Ascending aorta (tissue), 2 donors: ENCODE results near the gene EHD4. TPM values are rescaled to one million over a fixed set of nuclear protein-coding genes. Genes with fewer than 3 reads are reported as not detected.

ENCODE experiments used
- DNase-seq, 2 donors: peaks; one replicate each; pipeline ENCODE4 v3.0.0-alpha.2; 2019; ENCODE audit warnings: low spot score in 2 of 2
- H3K27ac ChIP-seq, 2 donors: fragments of 200-600 bp; sonication (generic); one replicate each; pipeline ENCODE4 v1.5.1; 2016 to 2017; ENCODE audit warnings: mild to moderate bottlenecking in 1 of 2
- H3K27me3 ChIP-seq: fragments of 200-600 bp; sonication (generic); one replicate; pipeline ENCODE4 v1.5.1; 2017
- H3K36me3 ChIP-seq, 2 donors: fragments of 200-600 bp; sonication (generic); one replicate each; pipeline ENCODE4 v1.5.1; 2016
- H3K4me1 ChIP-seq, 2 donors: fragments of 200-600 bp; sonication (generic); one replicate each; pipeline ENCODE4 v1.5.1; 2016 to 2017; ENCODE audit warnings: mild to moderate bottlenecking in 1 of 2
- H3K4me3 ChIP-seq, 2 donors: fragments of 200-600 bp; sonication (generic); one replicate each; pipeline ENCODE4 v1.5.1; 2016 to 2017; ENCODE audit warnings: mild to moderate bottlenecking in 1 of 2
- H3K9me3 ChIP-seq, 2 donors: fragments of 200-600 bp; sonication (generic); one replicate each; pipeline ENCODE4 v1.5.1; 2016
- CTCF ChIP-seq, 3 experiments: fragments of 200-600 bp in 2 of 3; fragments of 450-650 bp in 1 of 3; sonication (generic) in 2 of 3; IDR thresholded peaks; one replicate each; pipeline ENCODE4 v1.5.1; 2016 to 2019; ENCODE audit warnings: antibody characterized with exemption in 3 of 3, mild to moderate bottlenecking in 1 of 3, moderate library complexity in 1 of 3
- intact Hi-C: fragments of 100-400 bp; cut with DNase I; formaldehyde crosslinking; loops from one replicate; pipeline ENCODE4 v1.15.1; 2023
- total RNA-seq: library from RNA; depleted of rRNA; stranded (reverse); fragments of >200 nt; gene quantifications from one replicate; pipeline ENCODE4 v1.1.0, GENCODE V29; 2016

Gene EHD4
- total RNA-seq, 1 donor from 2014 or later: 70.4 TPM

- intact Hi-C loops: no loop called here
- H3K9me3 ChIP-seq: no peaks in the 10 kb centered on the region
- H3K4me3 ChIP-seq: no peak overlapping the region
- no peak for TF ChIP-seq CTCF (IDR thresholded peaks at IDR 0.05)
- H3K27ac ChIP-seq: no peak overlapping the region
- no peaks in the 10 kb centered on the region for H3K36me3 ChIP-seq
- H3K27me3 ChIP-seq: no peaks in the 10 kb centered on the region
- H3K4me1 ChIP-seq: no peaks in the 10 kb centered on the region
- DNase-seq: no peak
Observed at GRCh38 chr15:41869770-41870688, 102.3 kb downstream of the EHD4 start.

GRCh38 chr15:41868321-41868720 is 104.0 kb downstream of the EHD4 start:
- H3K4me1 ChIP-seq: no peaks in the 10 kb centered on the region
- intact Hi-C loops: no loop called here
- no peaks in the 10 kb centered on the region for H3K9me3 ChIP-seq
- no peak overlapping the region for H3K27ac ChIP-seq
- H3K4me3 ChIP-seq: no peak overlapping the region
- H3K36me3 ChIP-seq: no peaks in the 10 kb centered on the region
- TF ChIP-seq CTCF (IDR thresholded peaks at IDR 0.05): no peak
- DNase-seq: no peak
- H3K27me3 ChIP-seq: no peaks in the 10 kb centered on the region

- DNase-seq: no peak
- H3K4me1 ChIP-seq: no peaks in the 10 kb centered on the region
- no peak overlapping the region for H3K4me3 ChIP-seq
- no peak overlapping the region for H3K27ac ChIP-seq
- no peaks in the 10 kb centered on the region for H3K36me3 ChIP-seq
- no peaks in the 10 kb centered on the region for H3K27me3 ChIP-seq
- no peak for TF ChIP-seq CTCF (IDR thresholded peaks at IDR 0.05)
- intact Hi-C loops: no loop called here
- no peaks in the 10 kb centered on the region for H3K9me3 ChIP-seq
Observed at GRCh38 chr15:41866872-41867579, 105.3 kb downstream of the EHD4 start.

- Histone ChIP-seq H3K36me3 (no peaks in the 10 kb centered on the region), H3K27ac (no peak overlapping the region), H3K4me3 (no peak overlapping the region), H3K4me1 (no peaks in the 10 kb centered on the region), H3K9me3 (no peaks in the 10 kb centered on the region), H3K27me3 (no peaks in the 10 kb centered on the region)
- no peak for DNase-seq
- intact Hi-C loops: no loop called here
- TF ChIP-seq CTCF (IDR thresholded peaks at IDR 0.05): no peak
Observed at GRCh38 chr15:41866263-41866703, 106.1 kb downstream of the EHD4 start.

GRCh38 chr15:41865490-41866055 is 106.8 kb downstream of the EHD4 start:
- Histone ChIP-seq H3K27ac (no peak overlapping the region), H3K4me1 (no peaks in the 10 kb centered on the region), H3K9me3 (no peaks in the 10 kb centered on the region), H3K4me3 (no peak overlapping the region), H3K36me3 (no peaks in the 10 kb centered on the region), H3K27me3 (no peaks in the 10 kb centered on the region)
- TF ChIP-seq CTCF (IDR thresholded peaks at IDR 0.05): no peak
- intact Hi-C loops: no loop called here
- DNase-seq: no peak
